Endothelial cell of umbilical vein (primary cell): ENCODE data around the gene HYAL3. TPM values are rescaled to one million over a fixed set of nuclear protein-coding genes. Genes with fewer than 3 reads are reported as not detected.
A peak's percentile ranks its signal among the peaks of the same experiment; 100 is the strongest.

ENCODE experiments used
- BruUV-seq: library from RNA; stranded (reverse); fragments of 400-500 nt; replicated peaks from 2 replicates; lab custom pipeline; 2021; lab: Mats Ljungman, UMichigan
- CTCF ChIA-PET: fragments of 300-600, 350-600 bp; sonication (Branson Sonifier 250); formaldehyde crosslinking; loops from one replicate; lab custom pipeline; 2021; ENCODE audit warnings: antibody characterized with exemption, inconsistent platforms; lab: Charles Lee
- POLR2A ChIA-PET: fragments of 300-600, 350-600 bp; sonication (Branson Sonifier 250); formaldehyde crosslinking; loops from one replicate; lab custom pipeline; 2021; ENCODE audit warnings: antibody characterized with exemption, inconsistent platforms; lab: Charles Lee
- DNase-seq: peaks from one replicate; pipeline ENCODE4 v3.0.0-alpha.2; 2011; ENCODE audit warnings: low read depth, low spot score
- FAIRE-seq: peaks from 2 replicates; lab custom pipeline; 2011; peaks lifted over from hg19 to GRCh38; lab: Jason Lieb, UNC
- H2AFZ ChIP-seq: 2 replicates; pipeline ENCODE4 v1.6.0; 2012; ENCODE audit warnings: low read depth, low read length, control low read depth, inconsistent platforms
- H3K27ac ChIP-seq: 2 replicates; pipeline ENCODE4 v1.5.1; 2011; ENCODE audit warnings: low read depth, mild to moderate bottlenecking, control low read depth, low read length, moderate library complexity; ENCODE audit not compliant: insufficient read depth
- H3K27me3 ChIP-seq, 2 experiments: 2 replicates each; pipeline versions ENCODE4 v1.6.0 to v1.6.1; 2011; ENCODE audit warnings: low read length in 2 of 2, mixed read lengths in 1 of 2; ENCODE audit not compliant: control insufficient read depth in 2 of 2, insufficient read depth in 2 of 2
- H3K36me3 ChIP-seq, 2 experiments: 2 replicates in 1 of 2; 3 replicates in 1 of 2; pipeline ENCODE4 v1.5.1; 2011; ENCODE audit warnings: low read length in 2 of 2, mild to moderate bottlenecking in 1 of 2, moderate library complexity in 1 of 2; ENCODE audit not compliant: control insufficient read depth in 2 of 2, insufficient read depth in 2 of 2; ENCODE audit errors: extremely low read depth in 1 of 2
- H3K4me1 ChIP-seq: 3 replicates; pipeline ENCODE4 v1.5.1; 2011; ENCODE audit warnings: mild to moderate bottlenecking, low read length; ENCODE audit not compliant: control insufficient read depth, insufficient read depth; ENCODE audit errors: extremely low read depth
- H3K4me2 ChIP-seq: 2 replicates; pipeline ENCODE4 v1.6.1; 2011; ENCODE audit warnings: low read length, control low read depth, mixed read lengths; ENCODE audit not compliant: insufficient read depth
- H3K4me3 ChIP-seq, 3 experiments: fragments of 200-600 bp in 1 of 3; sonication (generic), shearing (Covaris generic) in 1 of 3; replicated peaks in 1 of 3; 2 replicates each; pipeline ENCODE4 v1.5.1; 2011 to 2016; ENCODE audit warnings: control low read depth in 3 of 3, low read length in 3 of 3, mild to moderate bottlenecking in 2 of 3, inconsistent platforms in 1 of 3, low read depth in 1 of 3, moderate library complexity in 1 of 3; ENCODE audit not compliant: insufficient read depth in 1 of 3
- H3K79me2 ChIP-seq: 2 replicates; pipeline ENCODE4 v1.6.0; 2012; ENCODE audit warnings: low read length, inconsistent platforms; ENCODE audit not compliant: control insufficient read depth, insufficient read depth
- H3K9ac ChIP-seq: replicated peaks from 2 replicates; pipeline ENCODE3; 2011; ENCODE audit warnings: low read length, control low read depth; ENCODE audit not compliant: insufficient read depth; ENCODE audit errors: extremely low read depth
- H3K9me1 ChIP-seq: replicated peaks from 3 replicates; pipeline ENCODE4 v1.6.0; 2011; ENCODE audit warnings: mild to moderate bottlenecking, low read length; ENCODE audit not compliant: control insufficient read depth, insufficient read depth; ENCODE audit errors: extremely low read depth
- H3K9me3 ChIP-seq: replicated peaks from 2 replicates; pipeline ENCODE4 v1.5.1; 2012; ENCODE audit warnings: low read length, inconsistent platforms; ENCODE audit not compliant: control insufficient read depth, insufficient read depth
- H4K20me1 ChIP-seq: replicated peaks from 2 replicates; pipeline ENCODE3; 2011; ENCODE audit warnings: mild to moderate bottlenecking, low read length; ENCODE audit not compliant: control insufficient read depth, insufficient read depth; ENCODE audit errors: extremely low read depth
- EZH2 ChIP-seq: IDR thresholded peaks from 2 replicates; pipeline ENCODE4 v1.6.1; 2012; ENCODE audit warnings: borderline replicate concordance, low read depth, mild to moderate bottlenecking, moderate library complexity, low read length, inconsistent platforms; ENCODE audit not compliant: severe bottlenecking
- FOS ChIP-seq: IDR thresholded peaks from 2 replicates; pipeline ENCODE4 v1.6.1; 2011; ENCODE audit warnings: mild to moderate bottlenecking, low read length, moderate library complexity, borderline replicate concordance; ENCODE audit not compliant: insufficient read depth
- GATA2 ChIP-seq: IDR thresholded peaks from 2 replicates; pipeline ENCODE4 v1.7.0; 2011; ENCODE audit warnings: low read depth, mild to moderate bottlenecking, moderate library complexity, mixed read lengths, low read length; ENCODE audit not compliant: insufficient read length, insufficient read depth
- JUN ChIP-seq: IDR thresholded peaks from 2 replicates; pipeline ENCODE4 v1.6.1; 2011; ENCODE audit warnings: borderline replicate concordance, low read depth; ENCODE audit not compliant: insufficient read length, insufficient read depth
- MYC ChIP-seq: IDR thresholded peaks from one replicate; pipeline ENCODE4 v1.6.1; 2011; ENCODE audit warnings: mild to moderate bottlenecking, low read depth, low read length
- POLR2A ChIP-seq: IDR thresholded peaks from 2 replicates; pipeline ENCODE4 v1.6.1; 2012; ENCODE audit warnings: low read depth, mild to moderate bottlenecking, control low read depth, low read length
- POLR2AphosphoS5 ChIP-seq: IDR thresholded peaks from 2 replicates; pipeline ENCODE4 v1.6.1; 2012; ENCODE audit warnings: low read depth, mild to moderate bottlenecking, control low read depth, low read length, moderate library complexity; ENCODE audit not compliant: insufficient read depth
- dilution Hi-C: fragments of 300-500 bp; cut with MboI; formaldehyde crosslinking; loops from one replicate; pipeline ENCODE4 v1.15.0; 2019; ENCODE audit warnings: low sequenced_read_pairs; ENCODE audit not compliant: extremely low pct_ligation_motif_present
- intact Hi-C: fragments of 100-400 bp; cut with micrococcal nuclease; formaldehyde crosslinking; loops from one replicate; pipeline ENCODE4 v1.10.0; 2022
- polyA plus RNA-seq, 4 experiments: library from polyadenylated mRNA; depleted of rRNA in 3 of 4; stranded (reverse) in 3 of 4; unstranded in 1 of 4; fragments of >200 nt; gene quantifications; 2 replicates each; pipeline versions ENCODE4 v1.2.1 to v1.2.3, GENCODE V29; 2011 to 2012; ENCODE audit warnings: missing spikeins in 1 of 4
- total RNA-seq: library from RNA; stranded (reverse); gene quantifications from 2 replicates; pipeline ENCODE4 v1.2.3, GENCODE V29; 2021
- TF ChIP-seq, protein P1 (sequence below): IDR thresholded peaks from 2 replicates; pipeline ENCODE4 v1.6.1; 2011; ENCODE audit not compliant: insufficient read depth, insufficient read length
- TF ChIP-seq, protein P2 (sequence below), 2 donors: IDR thresholded peaks; 1 replicate in 1 of 2; 2 replicates in 1 of 2; pipeline ENCODE4 v1.5.1; 2011; ENCODE audit warnings: low read length in 2 of 2, mild to moderate bottlenecking in 2 of 2, moderate library complexity in 2 of 2, control low read depth in 1 of 2, inconsistent platforms in 1 of 2, low read depth in 1 of 2; ENCODE audit not compliant: insufficient read depth in 1 of 2; ENCODE audit errors: extremely low read depth in 1 of 2

The HYAL3 gene
- total and polyA plus RNA-seq, 2 donors (not counting 3 experiments of a cell fraction or from before 2014, with no cell fraction given): 4.8 to 11.5 TPM

DNA sequence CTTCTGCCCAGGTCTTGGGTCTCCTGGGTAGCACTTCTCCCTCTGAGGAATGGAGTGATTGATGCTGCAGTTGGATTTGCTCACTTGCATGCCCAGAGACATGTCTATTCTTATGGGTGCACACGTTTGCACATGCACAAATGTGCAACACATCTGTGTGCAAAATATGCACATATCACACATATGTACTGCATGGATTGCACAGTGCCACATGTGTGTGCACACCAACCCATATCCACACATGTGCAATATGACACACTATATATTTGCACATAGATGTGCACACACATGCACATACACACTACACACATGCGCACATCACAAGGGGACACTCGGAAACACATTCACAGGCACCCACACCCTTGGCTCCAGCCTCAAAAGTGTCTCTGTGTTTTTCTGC, 30.9 kb downstream of the HYAL3 start:
- no peaks in the 10 kb centered on the region for H3K9me1 ChIP-seq
- H2AFZ ChIP-seq: no peak overlapping the region
- peaks cover 2% of the 10 kb centered on the region for H3K4me1 ChIP-seq
- no TSS peak for BruUV-seq
- FAIRE-seq (no peak), DNase-seq (no peak)
- no peaks in the 10 kb centered on the region for H3K9me3 ChIP-seq
- no peak overlapping the region for H3K9ac ChIP-seq
- peaks cover 5 to 6% of the 10 kb centered on the region in 2 experiments for H3K27me3 ChIP-seq
- H3K4me2 ChIP-seq: no peak overlapping the region
- intact Hi-C loops (loop anchor here (10.0 kb wide), 1 partner anchor 143 kb away; no protein-coding TSS in a partner anchor), dilution Hi-C loops (no loop called here)
- no peaks in the 10 kb centered on the region for H3K36me3 ChIP-seq
- H4K20me1 ChIP-seq: no peaks in the 10 kb centered on the region
- TF ChIP-seq EZH2 (peak; percentile 29), POLR2AphosphoS5 (no peak)
- ChIA-PET CTCF (interaction anchor here (0.9 to 3.0 kb wide), 2 partner anchors 41 to 74 kb away, joined by 3 to 26 read pairs; no protein-coding TSS in a partner anchor), POLR2A (no interaction called here)
- no peaks in the 10 kb centered on the region for H3K79me2 ChIP-seq
- H3K27ac ChIP-seq: no peak overlapping the region
- no peak overlapping the region for H3K4me3 ChIP-seq

DNA sequence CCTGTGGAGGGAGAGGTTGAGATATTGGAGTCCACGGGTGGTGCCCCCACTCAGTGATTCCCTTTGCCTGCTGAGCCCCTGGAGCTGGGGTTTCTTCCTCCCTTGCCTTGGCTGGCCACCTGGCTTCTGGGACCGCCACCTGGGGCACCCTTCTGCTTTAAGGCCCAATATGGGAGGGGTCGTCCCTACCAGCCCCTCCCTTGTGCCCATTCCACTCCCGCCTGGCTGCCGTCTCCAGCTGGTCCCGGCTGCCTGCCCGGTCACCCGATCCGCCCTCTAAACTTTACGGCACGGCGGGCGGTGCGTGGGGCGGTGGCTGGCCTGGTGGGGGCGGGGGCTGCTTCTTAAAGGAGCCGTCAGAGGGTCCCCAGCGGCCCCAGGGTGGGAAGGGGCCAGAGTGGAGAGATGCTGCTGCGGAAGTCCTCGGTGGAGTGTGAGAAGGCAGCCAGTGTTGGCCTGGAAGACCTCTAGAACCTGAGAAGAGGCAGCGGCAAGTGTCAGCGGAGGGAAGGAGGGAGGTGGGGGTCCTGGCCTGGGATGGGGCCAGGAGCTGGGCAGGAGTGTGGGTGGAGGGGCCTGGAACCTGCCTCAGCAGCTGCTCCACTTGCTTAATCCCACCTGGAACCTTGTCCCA, 31.8 kb downstream of the HYAL3 start:
- Histone ChIP-seq H4K20me1 (no peaks in the 10 kb centered on the region), H2AFZ (no peak overlapping the region), H3K79me2 (no peaks in the 10 kb centered on the region), H3K9ac (no peak overlapping the region), H3K9me3 (no peaks in the 10 kb centered on the region), H3K4me2 (no peak overlapping the region), H3K4me1 (no peaks in the 10 kb centered on the region), H3K27ac (no peak overlapping the region), H3K27me3 (peaks cover 3 to 6% of the 10 kb centered on the region in 2 experiments), H3K9me1 (no peaks in the 10 kb centered on the region), H3K4me3 (no peak overlapping the region), H3K36me3 (no peaks in the 10 kb centered on the region)
- intact Hi-C loops (loop anchor here (10.0 kb wide), 1 partner anchor 143 kb away; no protein-coding TSS in a partner anchor), dilution Hi-C loops (no loop called here)
- ChIA-PET CTCF (interaction anchor here (0.9 to 3.0 kb wide), 5 partner anchors 21 to 73 kb away, joined by 3 to 26 read pairs (median 6); no protein-coding TSS in a partner anchor), POLR2A (interaction anchor here (1.0 to 1.1 kb wide), 2 partner anchors 32 to 34 kb away, joined by 5 read pairs; no protein-coding TSS in a partner anchor)
- TF ChIP-seq EZH2: no peak
- TF ChIP-seq, protein P1, sequence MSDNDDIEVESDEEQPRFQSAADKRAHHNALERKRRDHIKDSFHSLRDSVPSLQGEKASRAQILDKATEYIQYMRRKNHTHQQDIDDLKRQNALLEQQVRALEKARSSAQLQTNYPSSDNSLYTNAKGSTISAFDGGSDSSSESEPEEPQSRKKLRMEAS: no peak
- TF ChIP-seq GATA2: no peak
- no peak for TF ChIP-seq MYC
- TF ChIP-seq, protein P2, sequence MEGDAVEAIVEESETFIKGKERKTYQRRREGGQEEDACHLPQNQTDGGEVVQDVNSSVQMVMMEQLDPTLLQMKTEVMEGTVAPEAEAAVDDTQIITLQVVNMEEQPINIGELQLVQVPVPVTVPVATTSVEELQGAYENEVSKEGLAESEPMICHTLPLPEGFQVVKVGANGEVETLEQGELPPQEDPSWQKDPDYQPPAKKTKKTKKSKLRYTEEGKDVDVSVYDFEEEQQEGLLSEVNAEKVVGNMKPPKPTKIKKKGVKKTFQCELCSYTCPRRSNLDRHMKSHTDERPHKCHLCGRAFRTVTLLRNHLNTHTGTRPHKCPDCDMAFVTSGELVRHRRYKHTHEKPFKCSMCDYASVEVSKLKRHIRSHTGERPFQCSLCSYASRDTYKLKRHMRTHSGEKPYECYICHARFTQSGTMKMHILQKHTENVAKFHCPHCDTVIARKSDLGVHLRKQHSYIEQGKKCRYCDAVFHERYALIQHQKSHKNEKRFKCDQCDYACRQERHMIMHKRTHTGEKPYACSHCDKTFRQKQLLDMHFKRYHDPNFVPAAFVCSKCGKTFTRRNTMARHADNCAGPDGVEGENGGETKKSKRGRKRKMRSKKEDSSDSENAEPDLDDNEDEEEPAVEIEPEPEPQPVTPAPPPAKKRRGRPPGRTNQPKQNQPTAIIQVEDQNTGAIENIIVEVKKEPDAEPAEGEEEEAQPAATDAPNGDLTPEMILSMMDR (IDR thresholded peaks at IDR 0.05; ENCODE audit: extremely low read depth in 1 of 2, insufficient read depth in 1 of 2, low read depth in 1 of 2, low read length in 2 of 2): no peak
- no peak for TF ChIP-seq POLR2AphosphoS5
- TF ChIP-seq POLR2A: no peak
- TF ChIP-seq FOS: no peak
- no peak for TF ChIP-seq JUN
- no peak for DNase-seq
- no TSS peak for BruUV-seq
- FAIRE-seq: no peak
